Measurements from ENCODE around the gene MAEL.
"Not testable (repeated sequence)": the region's sequence is repeated elsewhere in the genome, so short reads cannot be mapped to it uniquely, and the experiment has no call there.

The MAEL gene

DNA sequence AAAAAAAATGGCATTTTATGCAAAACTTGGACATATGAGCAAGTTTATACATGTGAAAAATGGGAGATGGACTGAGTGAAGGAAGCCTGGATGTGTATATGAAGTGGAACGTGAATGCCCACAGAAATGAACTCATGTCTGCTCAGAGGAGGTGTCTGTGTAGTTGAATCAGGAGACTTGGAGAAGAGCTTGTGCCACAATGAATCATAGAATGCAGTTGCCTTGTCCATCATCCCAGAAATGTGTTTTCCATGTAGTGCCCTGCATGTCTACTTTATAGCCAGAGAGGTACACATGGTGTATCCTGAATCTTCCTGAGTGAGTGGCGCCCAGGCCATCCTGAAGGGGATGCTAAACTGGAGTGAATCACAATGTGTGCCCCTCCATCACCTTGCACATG, 11.1 kb upstream of the MAEL start:
- no peak for DNase-seq (ENCODE audit: low read depth in 2 of 3, low spot score in 1 of 3)

DNA sequence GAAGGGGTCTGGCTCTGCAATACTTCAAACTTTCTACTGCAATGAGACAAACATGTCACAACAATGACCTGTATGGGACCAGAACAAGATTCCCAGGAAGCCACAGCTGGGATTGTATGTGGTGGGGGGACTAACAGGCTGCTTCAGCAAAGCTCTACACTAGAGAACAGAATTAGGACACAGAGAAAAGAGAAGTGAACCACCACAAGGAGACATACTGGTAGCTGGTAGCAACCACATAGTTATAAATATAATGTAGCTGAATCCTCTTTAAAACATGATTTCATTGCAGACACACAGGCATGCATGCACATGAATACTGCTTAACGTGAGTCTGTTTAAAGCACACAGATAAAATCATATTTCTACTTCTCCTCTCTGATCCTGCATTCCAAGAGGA, 10.3 kb upstream of the MAEL start:
- no peak for DNase-seq (ENCODE audit: low read depth in 2 of 3, low spot score in 1 of 3)

DNA sequence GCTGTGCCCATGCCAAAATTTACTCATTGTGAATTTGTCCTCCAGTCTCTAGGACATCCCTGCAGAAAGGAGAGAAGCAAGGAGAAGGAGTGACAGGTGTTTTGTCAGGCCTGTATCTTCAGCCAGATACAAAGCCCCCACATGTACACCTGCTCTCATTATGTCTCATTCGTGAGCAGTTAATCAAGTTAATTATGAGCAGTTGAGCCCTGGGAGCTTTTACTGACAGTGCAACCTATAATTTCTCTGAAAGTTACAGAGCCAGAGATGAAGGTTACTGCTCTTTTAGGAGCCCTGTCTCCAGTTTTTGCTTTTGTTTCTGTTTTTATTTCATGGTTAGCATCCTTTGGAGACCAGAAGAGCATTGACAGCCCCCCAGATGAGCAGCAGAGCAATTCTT, 8.7 kb upstream of the MAEL start:
- DNase-seq (ENCODE audit: low read depth in 2 of 3, low spot score in 1 of 3): no peak

DNA sequence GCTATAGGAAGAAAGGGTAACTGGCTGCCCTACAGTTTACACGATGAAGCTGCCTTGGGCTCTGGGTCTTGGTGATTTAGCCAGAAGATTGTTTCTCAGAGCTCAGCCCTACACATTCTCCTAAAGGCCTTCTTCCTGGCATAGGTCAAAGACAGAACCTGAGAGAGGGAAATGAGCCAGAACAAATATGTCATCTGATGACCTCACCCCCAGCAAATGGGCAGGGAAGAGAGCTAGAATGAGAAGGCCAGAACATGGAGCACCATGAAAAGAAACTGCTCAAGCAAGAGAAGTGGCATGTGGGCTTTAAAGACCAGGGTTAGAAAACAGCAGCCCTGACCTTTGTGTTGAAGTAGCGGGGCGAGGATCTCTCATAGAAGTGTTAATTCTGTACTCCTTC, 8.3 kb upstream of the MAEL start:
- no peak for DNase-seq (ENCODE audit: low read depth in 2 of 3, low spot score in 1 of 3)

DNA sequence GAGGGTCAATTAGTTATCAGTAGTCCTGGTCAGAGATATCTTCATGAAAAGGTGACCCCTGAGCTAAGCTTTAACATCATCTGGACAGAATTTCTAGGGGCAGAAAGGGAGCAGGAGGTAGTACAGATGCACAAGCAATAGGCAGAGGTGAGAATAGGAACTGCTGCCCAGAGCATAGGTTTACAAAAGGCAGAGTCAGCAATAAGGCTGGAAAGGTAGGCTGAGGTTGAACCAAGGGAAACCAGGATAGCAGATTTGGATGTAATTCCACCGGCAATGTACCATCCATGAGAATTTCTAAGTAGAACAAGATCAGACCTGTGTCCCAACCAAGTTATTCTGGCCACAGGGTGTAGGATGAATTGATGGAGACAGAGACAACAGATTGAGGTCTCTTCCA, 7.5 kb upstream of the MAEL start:
- no peak for DNase-seq (ENCODE audit: low read depth in 2 of 3, low spot score in 1 of 3)

DNA sequence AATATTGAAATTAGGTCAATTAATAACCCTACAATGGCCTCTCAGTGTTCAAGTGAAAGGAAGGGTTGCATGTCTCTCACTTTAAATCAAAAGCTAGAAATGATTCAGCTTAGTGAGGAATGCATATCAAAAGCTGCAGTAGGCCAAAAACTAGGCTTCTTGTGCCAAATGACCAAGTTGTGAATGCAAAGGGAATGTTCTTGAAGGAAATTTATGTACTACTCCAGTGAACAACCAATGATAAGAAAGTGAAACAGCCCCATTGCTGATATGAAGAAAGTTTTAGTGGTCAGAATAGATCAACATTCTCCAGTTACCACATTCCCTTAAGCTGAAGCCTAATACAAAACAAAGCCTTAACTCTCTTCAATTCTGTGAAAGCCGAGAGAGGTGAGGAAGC, 10.0 kb downstream of the MAEL start:
- no peak for DNase-seq (ENCODE audit: low read depth in 2 of 3, low spot score in 1 of 3)

DNA sequence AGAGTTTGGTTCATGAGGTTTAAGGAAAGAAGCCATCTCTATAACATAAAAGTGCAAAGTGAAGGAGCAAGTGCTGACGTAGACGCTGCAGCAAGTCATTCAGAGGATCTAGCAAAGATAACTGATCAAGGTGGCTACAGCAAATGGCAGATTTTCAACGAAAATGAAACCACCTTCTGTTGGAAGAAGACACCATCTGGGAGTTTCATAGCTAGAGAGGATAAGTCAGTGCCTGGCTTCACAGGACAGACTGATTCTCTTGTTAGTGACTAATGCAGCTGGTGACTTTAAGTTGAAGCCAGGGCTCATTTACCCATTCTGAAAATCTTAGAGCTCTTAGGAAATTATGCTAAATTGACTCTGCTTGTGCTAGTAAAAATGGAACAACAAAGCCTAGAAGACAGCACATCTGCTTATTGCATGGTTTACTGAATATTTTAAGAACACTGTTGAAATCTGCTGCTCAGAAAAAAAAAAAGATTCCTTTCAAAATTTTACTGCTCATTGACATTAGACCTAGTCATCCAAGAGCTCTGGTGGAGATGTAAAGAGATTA, 10.5 kb downstream of the MAEL start:
- DNase-seq (ENCODE audit: low read depth in 2 of 3, low spot score in 1 of 3): no peak

DNA sequence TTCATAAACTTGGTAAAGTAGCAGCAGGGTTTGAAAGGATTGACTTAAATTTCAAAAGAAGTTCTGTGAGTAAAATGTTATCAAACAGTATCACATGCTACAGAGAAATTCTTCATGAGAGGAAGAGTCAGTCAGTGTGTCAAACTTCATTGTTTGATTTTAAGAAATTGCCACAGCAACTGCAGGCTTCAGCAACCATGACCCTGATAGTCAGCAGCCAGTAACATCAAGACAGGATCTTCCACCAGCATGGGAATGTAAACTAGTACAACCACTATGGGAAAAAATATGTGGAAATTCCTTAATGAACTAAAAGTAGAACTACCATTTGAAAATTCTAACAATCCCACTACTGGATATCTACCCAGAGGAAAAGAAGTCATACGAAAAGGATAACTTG, 11.5 kb downstream of the MAEL start:
- no peak for DNase-seq (ENCODE audit: low read depth in 2 of 3, low spot score in 1 of 3)

DNA sequence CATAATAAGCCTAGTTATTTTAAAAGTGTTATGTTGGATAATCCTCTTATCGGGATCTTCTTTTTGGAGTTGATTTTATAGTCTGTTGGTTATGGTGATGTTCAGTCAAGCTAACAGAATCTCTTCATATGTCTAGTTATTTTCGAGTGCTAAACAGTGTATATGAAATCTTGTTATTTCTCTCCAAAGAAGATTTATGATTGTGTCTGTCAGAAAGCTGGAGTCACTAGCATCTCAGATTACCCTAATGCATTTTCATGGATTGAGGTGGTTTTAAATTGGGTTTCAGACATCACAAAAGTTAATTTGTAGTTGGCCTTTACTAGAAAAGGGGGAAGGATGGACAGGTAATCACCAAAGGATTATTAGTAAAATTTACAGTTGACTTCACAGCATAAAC, 13.3 kb downstream of the MAEL start:
- no peak for DNase-seq (ENCODE audit: low read depth in 2 of 3, low spot score in 1 of 3)

DNA sequence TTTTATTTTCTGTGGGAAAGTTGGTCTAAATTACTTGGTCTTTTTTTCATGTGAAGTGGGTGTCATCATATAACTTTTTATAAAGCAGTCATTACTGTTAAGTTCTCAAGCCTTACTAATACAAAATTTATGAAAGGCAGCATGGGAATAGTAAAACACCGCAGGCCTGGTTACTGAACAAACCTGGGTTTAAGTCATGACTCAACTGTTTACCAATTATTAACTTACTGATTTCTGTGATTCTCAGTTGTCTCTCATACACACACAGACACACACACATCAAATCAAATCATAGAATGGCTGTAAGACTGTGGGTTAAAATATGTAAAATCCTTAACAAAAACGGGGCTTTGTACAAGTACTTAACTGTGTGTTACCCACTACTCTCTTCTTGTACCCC, 14.6 kb downstream of the MAEL start:
- no peak for DNase-seq (ENCODE audit: low read depth in 2 of 3, low spot score in 1 of 3)

DNA sequence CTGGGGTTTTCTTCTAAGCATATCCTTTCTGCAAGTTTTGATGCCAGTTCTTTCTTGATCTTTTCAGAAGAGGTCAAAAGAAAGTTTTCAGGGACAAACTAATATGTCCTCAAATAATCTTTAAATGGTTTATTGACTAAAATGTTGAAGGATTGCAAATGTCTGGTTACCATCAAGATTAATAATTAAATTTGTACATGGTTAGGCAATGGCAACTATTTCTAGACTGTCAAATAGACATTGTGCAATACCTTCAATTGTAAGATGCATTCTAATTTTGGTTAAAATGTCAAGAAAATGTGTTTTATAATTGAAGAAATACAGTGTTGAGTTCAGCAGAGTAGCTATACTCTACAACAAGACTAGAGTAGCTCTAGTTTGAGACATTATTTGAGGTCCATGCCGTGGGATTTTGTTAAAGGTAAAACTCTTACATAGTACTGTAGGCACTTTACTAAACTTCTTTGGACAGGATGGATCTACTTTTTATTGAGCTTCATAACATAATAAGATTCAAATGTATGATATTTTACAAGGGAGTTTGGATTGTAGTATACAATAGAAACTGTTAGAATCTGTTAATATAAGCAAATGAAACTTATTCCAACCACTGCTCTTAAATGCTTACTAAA, 22.6 kb downstream of the MAEL start:
- DNase-seq (ENCODE audit: low read depth in 2 of 3, low spot score in 1 of 3): no peak

DNA sequence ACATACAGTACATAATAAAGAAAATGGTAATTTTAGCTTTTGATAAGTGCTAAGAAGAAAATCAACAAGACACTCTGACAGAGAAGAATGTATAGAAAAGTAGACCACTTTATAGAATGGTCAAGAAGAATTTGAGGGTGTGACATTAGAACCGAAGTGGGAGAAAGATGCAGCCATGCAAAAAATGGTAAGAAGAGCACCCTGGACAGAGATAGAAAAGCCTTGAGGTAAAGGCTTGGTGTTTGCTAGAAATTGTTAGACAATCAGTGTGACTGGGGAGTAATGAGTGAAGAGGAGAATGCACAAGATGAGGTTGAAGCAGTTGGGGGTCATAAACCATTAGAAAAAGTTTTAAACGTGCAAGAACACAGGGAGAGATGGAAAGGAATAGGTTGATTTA, 23.5 kb downstream of the MAEL start:
- no peak for DNase-seq (ENCODE audit: low read depth in 2 of 3, low spot score in 1 of 3)

DNA sequence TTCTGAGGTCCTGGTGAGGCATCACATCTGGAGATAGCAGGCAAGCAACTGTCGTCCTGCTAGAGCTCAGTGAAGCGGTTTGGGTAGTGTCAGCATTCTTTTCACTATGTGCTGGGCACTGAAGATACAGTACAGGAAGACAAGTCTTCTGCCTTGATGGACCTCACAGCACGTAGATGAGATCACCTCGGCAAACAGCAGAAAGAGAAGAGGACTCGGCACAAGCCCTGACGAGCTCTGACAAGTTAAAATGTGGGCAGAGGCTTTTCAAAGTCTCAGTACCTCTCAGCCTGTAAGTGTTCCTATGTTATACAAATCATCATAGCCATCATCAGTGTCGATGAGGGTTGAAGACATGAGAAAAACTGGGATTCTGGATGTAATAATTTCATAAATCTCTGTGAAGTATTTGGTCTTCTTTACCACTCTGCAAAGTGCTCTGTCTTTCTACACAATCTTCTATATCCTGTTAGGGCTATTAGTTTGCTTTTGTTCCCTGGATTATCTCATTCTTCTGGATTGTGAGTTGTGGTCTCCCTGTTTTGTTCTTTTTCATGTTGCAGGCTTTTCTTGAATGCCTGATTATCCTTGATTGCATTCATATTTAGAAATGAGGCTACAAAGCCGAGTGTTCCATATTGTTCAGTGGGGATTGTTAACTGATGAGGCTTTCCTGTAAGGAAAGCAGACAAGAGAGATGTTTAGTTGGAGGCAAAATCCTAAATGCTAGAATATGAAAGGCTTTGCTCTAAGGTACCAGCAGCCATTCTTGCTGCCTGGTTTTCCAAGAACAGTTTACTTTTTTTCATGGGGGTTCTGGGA, 24.2 kb downstream of the MAEL start:
- DNase-seq (ENCODE audit: low read depth in 2 of 3, low spot score in 1 of 3): no peak

DNA sequence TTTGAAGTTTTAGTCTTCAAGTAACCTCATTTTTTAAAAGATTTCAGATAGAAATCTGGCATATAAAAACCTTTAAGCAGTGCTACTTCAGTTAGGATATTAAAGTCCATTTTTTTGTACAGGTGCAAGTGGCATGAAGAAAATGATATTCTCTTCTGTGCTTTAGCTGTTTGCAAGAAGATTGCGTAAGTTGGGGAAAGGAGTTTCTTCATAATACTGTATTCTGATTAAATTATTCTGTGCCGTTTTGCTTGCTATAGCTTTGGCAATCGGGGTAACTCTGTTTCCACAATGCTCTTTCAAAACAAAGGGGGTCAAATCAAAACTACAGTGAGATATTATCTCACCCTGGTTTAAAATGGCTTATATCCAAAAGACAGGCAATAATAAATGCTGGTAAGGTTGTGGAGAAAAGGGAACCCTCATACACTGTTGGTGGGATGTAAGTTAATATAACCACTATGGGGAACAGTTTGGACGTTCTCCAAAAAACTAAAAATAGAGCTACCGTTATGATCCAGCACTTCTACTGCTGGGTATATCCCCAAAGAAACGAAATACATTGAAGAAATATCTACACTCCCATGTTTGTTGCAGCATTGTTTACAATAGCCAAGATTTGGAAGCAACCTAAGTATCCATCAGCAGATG, 27.1 kb downstream of the MAEL start:
- no peak for DNase-seq (ENCODE audit: low read depth in 2 of 3, low spot score in 1 of 3)

DNA sequence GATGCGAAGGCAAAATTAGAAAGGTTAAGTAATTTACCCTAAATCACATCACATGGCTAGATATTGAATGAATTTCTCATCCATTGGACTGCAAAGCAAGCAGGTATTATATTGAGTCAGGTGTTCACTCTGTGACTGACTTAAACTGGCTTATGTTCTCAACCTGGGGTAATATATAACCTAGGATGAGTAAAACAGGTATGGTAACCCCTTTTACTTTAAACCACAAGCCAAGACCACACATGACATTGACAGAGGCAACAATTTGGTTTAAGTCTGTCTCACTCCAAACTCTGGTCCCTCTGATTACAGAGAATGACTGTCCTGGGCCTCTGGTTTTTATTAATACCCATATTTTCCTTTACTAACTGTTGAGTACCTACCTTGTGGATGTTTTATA, 33.3 kb downstream of the MAEL start:
- DNase-seq (ENCODE audit: low read depth in 2 of 3, low spot score in 1 of 3): no peak

DNA sequence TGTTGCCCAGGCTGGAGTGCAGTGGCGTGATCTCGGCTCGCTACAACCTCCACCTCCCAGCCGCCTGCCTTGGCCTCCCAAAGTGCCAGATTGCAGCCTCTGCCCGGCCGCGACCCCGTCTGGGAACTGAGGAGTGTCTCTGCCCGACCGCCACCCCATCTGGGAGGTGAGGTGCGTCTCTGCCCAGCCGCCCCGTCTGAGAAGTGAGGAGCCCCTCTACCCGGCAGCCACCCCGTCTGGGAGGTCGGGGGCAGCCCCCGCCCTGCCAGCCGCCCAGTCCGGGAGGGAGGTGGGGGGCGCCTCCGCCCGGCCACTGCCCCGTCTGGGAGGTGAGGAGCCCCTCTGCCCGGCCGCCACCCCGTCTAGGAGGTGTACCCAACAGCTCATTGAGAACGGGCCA, 40.5 kb downstream of the MAEL start:
- not testable (repeated sequence) for DNase-seq (ENCODE audit: low read depth in 2 of 3, low spot score in 1 of 3)

DNA sequence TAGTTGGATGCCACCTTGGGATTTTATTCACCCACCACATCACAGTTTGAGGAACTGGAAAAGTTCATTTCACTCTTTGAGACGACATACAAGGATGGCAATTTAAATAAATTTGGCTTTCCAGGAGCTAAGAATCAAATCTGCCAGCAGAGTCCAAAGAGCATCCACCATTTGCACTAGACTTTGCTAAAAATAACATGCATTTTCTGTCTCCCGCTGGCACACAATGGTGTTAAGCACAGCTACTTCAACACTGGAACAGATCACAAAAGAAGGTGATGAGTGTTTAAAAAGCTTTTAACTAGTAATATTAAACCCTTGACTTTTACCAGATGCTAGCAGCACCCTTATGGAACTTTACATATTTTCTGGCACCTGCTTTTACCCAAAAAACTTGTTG, 44.6 kb downstream of the MAEL start:
- no peak for DNase-seq (ENCODE audit: low read depth in 2 of 3, low spot score in 1 of 3)

DNA sequence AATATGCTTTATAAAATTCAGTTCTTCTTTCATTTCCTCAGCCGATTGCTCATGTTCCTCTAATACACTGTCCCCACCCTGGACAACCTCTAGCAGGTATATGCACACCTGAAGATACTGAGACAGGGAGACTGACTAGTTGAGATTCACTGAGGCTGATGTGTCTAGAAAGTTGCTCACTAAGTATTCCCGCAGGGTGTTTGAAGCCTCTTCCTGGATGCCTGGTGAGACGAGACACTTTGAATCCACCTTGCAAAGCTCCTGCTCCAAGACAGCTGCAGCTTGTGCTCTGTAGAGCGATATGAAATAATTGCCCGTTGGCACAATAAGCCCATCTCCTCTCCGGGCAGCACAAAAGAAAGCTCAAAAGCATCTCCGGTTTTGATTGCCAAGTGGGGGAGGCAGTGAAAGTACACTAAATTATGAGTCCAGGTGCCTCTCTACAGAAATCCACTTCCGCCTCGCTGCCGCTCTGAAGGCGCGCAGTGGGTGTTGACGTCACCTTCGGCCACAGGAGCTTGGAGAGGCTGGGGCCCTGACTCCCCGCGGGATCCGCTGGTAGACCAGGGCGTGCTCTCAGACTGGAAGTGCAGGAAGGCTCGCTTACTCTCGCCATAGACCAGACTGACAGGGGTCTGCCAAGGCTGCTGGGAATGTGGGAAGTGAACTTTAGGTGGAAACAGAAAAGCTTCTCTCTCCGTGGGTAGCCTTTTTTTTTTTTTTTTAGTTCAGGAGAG, 54.8 kb downstream of the MAEL start:
- DNase-seq (ENCODE audit: low read depth in 2 of 3, low spot score in 1 of 3): peak; percentile 54 to 73 (median 57)

DNA sequence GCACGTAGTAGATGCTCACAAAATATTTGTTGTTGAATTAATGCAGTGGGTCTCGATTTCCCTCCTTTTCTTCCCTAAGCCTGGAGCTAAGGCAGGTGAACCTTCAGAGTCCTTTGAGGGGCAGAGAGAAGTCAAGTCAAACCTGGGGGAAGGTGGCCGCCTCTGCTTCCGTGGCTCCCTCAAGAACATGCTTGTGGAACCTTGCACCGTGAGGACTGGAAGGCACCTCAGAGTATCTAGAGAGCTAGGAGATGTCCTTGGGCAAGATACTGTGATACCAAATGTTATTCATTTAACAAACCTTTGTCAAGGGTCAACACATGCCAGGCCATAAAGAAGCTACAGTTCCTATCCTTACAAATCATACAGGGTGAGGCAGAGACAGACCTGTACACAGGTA, 62.8 kb downstream of the MAEL start:
- DNase-seq (ENCODE audit: low read depth in 2 of 3, low spot score in 1 of 3): no peak

DNA sequence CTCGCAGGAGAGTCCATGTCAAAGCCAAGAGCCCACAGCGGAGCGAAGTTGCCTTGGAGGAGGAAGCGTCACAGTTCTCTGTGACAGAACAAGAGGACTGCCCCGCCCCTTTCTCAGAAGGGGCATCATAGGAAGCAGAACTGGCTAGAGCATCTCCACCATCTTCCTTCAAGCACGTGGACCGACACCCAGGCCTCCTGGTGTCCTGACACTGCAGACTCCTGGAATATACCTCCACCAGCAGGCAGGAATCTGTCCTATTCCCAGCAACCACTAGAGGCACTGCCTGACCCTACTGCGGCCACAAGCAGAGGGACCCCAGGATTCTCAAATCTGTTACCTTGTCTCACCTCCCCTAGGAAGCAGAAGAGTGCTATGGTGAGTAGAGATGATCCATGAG, 63.3 kb downstream of the MAEL start:
- no peak for DNase-seq (ENCODE audit: low read depth in 2 of 3, low spot score in 1 of 3)

DNA sequence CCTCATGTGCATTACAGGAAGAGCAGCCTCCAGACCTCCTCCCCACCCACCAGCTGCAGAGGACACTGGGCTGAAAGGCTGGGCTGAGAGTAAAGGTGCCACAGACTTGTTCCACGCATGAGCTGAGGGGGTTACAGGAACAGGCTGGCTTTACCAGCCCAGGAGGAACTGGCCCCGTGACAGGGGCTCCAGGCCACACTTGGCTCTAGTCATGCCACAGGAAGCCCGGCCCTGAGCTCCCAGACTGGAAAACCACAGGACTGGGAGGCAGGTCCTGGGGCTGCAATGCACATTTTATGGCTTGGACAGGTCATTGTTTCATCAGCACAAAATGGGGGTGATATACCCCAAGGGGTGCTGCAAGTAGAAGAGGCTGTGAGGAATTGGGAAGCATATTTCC, 65.5 kb downstream of the MAEL start:
- DNase-seq (ENCODE audit: low read depth in 2 of 3, low spot score in 1 of 3): no peak

Data from stimulated activated CD4-positive, alpha-beta T cell treated with anti-CD3 and anti-CD28 coated beads, Interleukin-12 subunit alpha, Interleukin-12 subunit beta, amount 100 ng/mL, for 48 hours (primary cell).